GM18870 (cell line): ENCODE results near the gene UMODL1.
"Not testable (repeated sequence)": the region's sequence is repeated elsewhere in the genome, so short reads cannot be mapped to it uniquely, and the experiment has no call there.

Experiments used
- ATAC-seq: cut with Tn5 transposase; IDR thresholded peaks from one replicate; pipeline ENCODE4 v1.9.1; 2021; ENCODE audit warnings: moderate library complexity; ENCODE audit not compliant: unreplicated experiment

Gene UMODL1

DNA sequence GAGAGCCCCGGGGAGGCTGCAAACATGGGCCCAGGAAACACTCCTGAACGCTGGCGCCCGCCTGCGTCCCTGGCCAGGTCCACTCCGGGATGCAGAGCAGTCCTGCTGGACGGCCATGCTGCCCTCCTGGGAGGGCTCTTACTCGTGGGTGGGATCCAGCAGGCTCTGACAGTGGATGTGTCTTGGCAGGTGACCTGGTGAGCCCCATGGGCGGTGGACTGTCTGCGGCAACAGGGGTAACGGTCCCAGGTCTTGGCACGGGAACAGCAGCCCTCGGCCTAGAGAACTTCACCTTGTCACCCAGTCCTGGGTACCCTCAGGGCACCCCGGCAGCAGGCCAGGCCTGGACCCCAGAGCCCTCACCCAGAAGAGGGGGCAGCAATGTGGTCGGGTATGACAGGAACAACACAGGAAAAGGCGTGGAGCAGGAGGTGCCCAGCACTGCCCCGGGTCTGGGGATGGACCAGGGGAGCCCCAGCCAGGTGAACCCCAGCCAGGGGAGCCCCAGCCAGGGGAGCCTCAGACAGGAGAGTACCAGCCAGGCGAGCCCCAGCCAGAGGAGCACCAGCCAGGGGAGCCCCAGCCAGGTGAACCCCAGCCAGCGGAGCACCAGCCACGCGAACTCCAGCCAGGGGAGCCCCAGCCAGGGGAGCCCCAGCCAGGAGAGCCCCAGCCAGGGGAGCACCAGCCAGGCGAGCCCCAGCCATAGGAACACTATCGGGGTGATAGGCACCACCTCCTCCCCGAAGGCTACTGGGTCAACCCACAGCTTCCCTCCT, 39.8 kb downstream of the UMODL1 start:
- ATAC-seq = no peak

DNA sequence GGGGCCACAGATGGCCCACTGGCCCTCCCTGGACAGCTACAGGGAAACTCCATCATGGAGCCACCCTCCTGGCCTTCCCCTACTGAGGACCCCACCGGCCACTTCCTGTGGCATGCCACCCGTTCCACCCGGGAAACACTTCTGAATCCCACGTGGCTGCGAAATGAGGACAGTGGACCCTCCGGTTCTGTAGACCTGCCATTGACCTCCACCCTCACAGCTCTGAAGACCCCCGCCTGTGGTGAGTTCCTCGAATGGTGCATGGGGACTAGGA, 40.3 kb downstream of the UMODL1 start:
- ATAC-seq = no peak

DNA sequence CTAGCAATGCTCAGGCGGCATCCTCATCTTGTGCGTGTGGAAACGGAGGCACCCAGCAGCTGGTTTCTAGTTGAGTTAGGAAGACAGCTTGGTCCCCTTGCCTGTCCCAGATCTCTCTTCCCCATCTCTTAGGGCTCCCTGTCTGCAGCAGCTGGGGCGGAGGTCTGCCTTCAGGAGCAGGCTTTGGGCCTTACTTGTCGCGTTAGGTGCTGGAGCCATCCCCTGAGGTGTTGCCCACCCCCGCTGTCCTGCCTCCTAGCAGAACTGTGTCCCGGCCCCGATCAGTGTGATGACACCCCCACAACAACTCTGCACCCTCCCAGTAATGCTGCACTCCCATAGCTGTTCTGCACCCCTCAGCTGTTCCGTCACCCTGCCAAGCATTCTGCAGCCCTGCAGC, 40.7 kb downstream of the UMODL1 start:
- no peak for ATAC-seq

DNA sequence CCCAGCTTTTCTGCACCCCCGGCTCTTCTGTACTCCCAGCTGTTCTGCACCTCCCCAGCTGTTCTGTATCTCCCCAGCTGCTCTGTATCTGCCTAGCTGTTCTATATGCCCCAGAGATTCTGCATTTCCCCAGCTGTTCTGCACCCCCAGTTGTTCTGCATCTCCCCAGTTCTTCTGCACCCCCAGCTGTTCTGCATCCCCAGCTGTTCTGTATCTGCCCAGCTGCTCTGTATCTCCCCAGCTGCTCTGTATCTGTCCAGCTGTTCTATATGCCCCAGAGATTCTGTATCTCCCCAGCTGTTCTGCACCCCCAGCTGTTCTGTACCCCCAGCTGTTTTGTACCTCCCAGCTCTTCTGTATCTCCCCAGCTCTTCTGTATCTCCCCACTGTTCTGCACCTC, 41.1 kb downstream of the UMODL1 start:
- no peak for ATAC-seq

DNA sequence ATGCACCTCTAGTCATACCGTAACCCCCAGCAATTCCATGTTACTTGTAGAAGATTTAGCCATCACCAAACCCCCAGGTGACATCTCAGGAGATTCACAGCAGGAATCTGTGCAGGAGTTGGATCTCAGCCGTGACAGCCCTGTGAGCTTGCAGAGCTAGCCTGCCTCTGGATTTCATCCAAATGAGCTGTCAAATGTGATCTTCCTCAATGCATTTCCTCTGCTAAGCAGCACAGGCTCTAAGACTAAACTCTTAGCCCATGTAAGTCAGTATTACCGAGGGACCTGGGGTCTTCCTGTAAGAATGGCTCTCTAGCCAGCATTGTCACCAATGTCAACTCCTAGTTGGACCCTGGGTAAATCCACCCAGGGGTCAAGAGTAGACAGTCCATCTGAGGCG, 41.7 kb downstream of the UMODL1 start:
- no peak for ATAC-seq

DNA sequence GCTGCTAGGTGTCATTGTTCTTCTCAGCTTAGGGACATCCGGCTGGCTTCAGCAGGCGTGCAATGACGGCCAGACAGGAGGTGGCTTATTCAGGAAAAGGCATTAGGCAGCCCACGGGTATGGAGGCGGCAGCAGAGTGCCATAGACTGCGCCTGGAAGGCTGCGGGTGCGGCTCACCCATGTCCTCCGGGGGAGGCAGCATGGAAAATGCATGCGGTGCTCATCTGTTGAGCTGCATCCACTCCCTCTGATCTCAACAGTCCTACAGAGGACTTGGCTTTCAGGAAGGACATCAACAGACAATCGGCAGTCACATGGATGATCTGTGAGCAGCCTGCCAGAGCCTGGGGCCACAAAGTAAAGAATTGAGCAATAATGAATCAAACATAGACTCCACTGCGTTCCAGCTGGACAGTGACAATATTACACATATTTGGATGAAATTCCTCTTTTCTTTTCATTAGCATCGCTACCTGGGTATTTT, 42.9 kb downstream of the UMODL1 start:
- ATAC-seq = no peak

DNA sequence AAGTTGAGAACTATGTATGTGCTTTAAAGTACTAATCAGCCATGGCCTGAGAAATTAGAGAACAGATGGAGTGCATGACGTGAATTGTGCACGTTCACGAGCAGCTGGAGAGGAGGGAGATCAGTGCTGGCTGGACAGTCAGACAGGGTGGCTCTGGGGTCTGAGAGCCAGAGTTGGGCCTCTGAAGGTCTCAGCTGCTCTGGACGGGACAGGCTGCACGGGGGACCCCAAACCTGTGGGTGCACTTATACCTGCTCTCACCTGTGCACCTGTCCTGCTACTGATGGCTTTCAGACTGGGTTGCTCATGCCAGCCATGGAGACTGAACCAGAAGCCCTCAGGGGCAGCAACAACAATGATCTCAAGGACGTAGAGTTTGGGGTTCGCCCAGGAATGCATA, 43.5 kb downstream of the UMODL1 start:
- ATAC-seq = no peak

DNA sequence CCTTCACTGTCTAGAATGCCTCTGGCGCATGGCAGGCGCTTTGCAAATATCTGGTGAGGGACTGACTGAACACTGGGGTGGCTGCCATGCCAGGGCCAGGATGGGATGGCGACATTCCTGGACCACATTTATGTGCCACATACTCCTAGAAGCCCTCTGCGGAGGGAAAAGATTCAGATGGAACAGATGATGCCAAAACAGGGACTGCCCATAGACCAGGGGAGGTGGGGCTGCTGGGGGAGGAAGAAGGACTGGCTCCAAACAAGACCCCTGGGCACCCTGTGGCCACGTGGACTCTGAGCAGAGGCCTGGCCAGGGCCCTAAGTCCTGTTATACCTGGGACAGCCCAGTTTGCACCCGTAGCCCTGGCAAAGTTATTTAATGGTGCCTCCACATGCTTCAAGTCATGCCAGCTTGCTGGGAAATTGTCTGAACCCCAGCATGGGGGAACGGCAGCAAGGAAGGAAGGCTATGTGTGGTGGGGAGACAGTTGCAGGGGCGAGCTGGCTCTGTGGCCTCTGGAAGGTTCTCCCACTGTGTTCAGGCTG, 44.1 kb downstream of the UMODL1 start:
- no peak for ATAC-seq

DNA sequence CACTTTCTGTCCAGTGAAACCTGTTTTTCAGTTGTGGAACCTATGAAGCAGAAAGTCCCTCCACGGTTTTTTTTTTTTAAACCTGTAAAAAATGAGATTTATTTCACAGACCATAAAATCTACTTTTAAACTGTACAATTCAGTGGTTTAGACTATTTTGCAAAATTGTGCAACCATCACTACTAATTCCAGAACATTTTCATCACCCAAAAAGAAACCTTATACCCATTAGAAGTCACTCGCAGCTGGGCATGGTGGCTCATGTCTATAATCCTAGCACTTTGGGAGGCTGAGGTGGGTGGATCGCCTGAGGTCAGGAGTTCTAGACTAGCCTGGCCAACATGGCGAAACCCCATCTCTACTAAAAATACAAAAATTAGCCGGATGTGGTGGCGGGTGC, 45.4 kb downstream of the UMODL1 start:
- ATAC-seq = not testable (repeated sequence)

DNA sequence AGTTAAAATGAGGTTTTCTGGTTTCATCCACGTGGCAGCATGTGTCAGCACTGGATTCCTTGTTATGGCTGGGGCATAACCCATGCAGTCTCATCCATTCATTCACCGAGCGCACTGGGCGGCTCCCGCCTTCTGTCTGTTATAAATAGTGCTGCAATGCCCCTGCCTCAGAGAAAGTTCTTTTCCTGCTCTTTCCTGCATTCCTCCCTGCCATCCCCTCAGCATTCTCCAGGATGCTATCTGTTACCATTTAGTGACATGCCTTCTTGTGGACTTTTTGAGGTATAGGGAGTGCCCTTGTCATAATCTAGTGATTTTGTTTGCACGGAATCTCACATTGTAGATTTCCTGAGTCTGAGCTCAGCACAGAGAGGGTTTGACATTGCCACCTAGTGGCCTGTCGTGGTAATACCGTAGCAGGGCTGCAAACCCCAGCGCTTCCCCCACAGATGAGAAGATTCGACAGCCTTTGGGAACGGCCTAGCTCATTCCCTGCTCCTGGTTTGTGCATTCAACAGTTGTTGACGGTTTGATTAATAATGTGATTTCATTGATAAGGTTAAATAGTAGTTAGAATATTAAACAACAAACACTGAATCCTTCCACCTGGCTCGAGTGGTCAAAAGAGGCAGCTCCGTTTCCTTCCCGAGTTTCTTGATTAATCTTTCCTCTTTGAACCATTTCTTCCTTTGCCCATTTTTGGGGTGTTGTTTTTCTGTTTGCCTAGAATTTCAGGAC, 46.3 kb downstream of the UMODL1 start:
- ATAC-seq = no peak

DNA sequence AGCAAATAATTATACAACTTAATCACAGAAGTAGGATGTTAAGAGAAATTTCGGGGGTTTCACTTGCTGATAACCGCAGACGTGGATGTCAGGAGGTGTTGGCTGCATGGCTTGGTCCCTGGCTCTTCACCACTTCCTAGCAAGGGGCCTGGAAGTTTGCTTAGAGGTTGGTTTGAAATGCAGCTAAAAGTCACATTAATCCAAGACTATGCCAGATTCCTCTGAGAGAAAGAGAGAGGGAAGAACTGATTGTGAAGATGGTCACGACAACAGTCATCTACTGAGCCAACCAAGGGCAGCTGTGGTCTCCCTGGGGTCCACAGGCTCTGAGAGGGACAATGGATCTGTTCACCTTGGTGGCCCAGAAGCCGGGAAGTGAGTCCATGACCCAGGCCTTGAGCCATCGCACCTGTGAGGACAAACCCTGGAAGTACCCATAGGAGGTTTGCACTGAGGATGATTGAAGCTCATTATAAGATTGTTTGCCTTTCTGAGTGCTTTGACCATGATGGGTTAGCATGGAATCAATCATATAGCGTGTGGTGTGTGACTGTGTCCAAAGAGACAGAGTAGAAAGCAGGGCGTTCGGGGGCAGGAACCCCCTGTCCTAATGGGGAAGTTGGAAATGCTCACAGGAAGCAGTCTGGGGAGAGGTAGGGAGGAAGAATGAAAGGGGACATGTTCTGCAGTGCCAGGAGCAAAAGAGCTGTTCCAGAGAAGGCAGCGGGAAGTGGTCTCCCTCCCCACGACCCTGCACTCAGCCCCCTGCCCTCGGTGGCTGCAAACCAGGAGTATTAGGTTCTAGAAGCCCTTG, 47.1 kb downstream of the UMODL1 start:
- ATAC-seq = no peak

DNA sequence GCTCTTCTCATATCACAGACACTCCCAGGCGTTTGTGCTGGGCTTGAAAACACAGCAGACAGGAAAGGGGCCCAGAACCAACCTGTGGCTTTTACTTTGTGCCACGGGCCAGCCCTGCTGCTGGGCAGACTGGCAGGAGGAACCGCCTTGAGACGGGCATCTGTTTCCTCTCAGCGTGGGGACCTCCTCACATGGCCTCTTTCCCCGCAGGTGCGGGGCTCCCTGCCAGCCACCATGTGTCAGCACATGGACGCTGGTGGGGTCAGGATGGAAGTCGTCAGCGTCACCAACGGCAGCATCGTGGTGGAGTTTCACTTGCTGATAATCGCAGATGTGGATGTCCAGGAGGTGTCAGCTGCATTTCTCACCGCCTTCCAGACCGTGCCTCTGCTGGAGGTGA, 47.8 kb downstream of the UMODL1 start:
- ATAC-seq = no peak

DNA sequence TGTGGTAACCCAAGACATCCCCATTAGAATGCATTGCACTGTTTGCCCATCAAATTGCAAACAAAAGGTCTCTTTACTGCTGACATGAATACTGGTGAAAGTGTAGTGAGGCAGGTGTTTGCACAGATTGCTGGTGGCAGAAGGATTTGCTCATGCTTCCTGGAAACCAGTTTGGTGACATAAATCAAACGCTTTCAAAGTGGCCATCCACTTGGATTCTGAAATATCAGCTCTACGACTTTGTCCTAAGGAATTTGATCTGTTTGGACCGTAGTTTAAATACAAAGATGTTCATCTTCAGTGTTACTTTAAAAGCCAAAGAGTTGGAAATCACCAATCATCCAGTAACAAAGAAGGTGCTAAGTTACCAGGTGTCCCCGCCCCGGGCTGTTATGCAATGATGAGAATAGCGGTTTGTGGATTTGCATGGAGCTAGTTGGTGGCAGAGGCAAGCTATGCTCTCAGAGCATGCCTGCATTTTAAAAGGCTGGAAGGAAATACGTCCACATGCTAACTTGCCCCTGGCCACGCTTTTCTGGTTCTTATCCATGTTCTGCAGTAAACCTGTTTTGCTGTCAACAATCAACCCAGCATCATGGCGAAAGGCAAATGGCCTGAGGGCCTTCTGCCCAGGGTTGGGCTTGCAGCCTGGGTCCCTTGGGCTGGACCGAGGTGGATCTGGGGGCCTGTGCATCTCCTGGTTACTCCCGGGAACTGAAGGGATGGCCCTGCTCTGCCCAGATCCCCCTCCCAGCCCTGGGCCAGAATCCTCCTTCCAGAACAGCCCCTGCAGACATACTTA, 49.2 kb downstream of the UMODL1 start:
- ATAC-seq = no peak

DNA sequence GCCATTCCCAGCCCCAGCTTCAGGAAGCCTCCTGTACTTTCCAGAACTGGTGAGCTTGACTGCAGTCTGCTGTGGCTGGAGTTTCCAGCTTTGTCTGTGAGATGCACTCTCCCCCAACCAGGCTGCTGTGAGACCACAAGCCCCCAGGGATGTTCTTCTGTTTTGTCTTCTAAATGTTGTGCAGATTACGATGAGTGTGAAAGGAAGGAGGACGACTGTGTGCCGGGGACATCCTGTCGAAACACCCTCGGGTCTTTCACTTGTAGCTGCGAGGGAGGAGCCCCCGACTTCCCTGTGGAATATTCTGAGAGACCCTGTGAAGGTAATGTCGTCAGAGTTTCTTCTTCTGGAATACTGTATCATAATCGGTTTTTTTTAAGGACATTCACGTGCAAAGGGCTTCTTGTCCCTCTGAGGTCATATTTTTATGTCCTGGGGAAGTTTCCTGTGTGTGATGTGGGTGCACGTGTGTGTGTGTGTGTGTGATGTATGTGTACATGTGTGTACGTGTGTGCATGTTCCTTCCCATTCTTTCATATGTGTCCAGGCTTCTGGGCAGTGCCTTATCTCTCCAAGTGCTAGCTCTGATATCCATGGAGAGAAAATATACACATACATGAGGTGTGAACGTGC, 49.9 kb downstream of the UMODL1 start:
- ATAC-seq = no peak

DNA sequence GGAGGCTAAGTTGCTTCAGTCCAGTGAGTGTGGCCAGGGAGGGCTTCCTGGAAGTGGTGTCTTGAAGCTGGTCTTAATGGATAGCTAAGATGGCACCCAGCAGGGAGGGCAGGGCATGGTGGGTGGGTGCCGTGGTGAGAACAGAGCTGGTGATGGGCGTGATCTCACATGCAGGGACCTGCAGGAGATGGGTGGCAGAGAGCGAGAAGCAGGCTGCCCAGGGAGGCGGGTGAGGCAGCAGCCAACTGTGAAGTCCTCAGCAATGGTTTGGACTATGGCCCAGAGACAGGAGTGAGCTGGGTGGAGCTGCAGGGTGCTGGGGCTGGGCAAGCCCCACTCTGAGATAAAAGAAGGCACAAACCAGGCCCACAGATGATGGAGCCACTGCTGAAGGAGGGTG, 50.7 kb downstream of the UMODL1 start:
- ATAC-seq = no peak

DNA sequence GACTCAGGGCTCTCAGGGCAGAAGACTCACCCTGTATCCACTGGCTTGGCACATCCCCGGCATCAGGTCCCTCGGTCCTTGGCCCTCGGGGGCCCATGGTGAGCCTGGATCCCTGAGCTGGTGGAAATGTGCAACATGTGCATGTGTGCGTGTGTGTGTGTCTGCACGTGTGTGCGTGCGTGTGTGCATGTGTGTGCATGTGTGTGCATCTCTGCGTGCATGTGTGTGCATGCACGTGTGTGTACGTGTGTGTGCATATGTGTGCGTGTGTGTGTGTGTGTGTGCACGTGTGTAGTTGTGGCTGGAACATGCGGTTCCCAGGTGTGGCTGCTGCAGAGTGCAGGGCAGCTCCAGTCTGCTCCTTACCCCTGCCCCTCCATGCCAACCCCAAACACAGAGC, 51.3 kb downstream of the UMODL1 start:
- no peak for ATAC-seq

DNA sequence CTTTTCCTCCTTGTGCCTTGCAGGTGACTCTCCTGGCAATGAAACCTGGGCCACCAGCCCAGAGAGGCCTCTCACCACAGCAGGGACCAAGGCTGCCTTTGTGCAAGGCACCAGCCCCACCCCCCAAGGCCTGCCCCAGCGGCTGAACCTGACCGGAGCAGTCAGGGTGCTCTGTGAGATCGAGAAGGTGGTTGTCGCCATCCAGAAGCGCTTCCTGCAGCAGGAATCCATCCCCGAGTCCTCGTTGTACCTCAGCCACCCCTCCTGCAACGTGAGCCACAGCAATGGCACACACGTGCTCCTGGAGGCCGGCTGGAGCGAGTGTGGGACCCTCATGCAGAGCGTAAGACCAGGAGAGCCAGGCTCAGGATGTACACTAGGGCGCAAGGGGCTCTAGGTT, 51.7 kb downstream of the UMODL1 start:
- ATAC-seq = no peak

DNA sequence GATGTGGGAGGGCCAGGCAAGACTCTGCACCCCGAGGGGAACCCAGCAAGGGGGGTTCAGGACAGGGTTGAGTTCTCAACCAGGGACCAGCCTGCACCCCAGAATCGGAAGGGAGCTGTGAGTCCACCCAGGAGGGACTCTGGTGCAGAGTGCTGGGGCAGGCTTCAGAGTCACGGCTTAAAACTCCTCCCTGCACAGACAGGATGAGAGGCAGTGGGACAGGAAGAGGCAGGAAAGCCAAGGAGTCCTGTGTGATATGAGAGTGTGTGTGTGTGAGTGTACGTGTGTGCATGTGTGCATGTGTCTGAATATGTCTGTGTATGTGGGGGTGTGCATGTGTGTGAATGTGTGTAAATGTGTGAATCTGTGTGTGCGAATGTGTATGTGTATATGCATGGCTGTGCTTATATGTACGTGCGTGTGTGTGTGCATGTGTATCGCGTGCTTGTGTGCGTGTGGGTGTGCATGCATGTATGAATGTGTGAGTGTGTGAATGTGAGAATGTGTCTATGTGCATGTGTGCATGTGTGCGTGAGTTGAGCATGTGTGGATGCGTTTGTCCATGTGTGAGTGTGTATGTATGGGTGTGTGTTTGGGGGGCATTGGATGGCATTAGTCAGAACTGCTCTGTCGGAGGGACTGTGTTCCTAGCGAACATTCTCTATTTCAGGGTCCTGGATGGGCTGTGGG, 52.2 kb downstream of the UMODL1 start:
- ATAC-seq = no peak

DNA sequence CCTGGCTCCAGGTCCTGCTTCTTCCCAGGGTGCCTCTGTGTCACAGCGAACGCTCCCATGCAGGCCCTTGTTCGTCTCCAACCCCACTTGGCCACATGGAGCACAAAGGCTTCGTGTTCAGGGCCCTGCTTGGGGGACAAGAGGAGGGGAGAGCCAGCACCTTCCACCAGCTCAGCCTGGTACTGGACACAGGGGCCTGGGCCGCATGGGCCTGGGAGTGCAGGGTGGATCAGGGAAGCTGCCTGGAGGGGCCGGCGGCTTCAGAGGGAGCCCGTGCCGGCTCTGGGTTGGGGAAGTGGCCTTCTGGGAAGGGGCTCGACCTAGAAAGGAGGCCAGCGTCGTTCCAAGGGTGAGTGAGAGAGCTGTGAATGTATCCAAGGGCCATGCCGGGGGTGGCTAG, 53.0 kb downstream of the UMODL1 start:
- no peak for ATAC-seq
